ENCODE data around the gene FANCB.

The FANCB gene

DNA sequence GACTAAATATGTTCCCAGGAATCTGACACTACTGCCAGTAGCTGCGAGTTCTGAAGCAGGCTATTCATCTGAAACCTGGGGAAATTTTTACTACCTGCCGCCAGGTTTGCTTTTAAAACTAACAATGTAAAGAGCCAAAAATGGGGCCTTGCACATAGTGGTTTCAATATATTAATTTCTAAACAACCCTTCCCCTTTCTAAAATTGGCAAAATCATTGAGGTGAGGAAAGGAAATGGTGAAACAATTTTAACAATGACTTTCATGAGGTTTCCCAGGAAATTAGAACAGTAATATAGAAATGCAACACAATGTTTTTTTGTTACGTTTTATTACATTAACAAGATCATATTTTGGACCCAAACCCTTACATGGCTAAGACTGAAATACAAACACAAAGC is 21.3 kb downstream of the FANCB start:
- in situ Hi-C loops (cut with MboI; ENCODE audit: low pct_unique_long_range_greater_than_20kb, low sequenced_read_pairs), result no loop called here
- no peak for DNase-seq

DNA sequence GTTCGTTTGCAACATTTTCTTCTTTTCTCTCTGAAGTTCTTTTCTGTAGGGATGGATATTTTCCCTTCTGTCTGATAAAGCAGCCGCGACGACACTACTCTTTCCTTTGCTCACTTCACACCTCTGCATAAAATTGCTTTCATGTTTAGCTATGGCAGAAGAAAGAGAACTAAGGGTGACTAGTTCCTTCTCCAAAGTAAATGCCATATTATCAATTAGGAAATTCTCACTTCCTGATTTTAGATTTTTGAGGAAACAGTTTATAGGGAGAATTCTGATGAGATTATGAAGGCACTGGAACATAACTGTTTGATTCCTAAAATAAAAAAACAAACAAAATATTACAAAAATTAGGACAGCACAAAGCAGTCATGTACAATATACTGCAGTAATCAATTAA is 29.2 kb downstream of the FANCB start:
- in situ Hi-C loops (cut with MboI; ENCODE audit: low pct_unique_long_range_greater_than_20kb, low sequenced_read_pairs), result no loop called here
- no peak for DNase-seq

DNA sequence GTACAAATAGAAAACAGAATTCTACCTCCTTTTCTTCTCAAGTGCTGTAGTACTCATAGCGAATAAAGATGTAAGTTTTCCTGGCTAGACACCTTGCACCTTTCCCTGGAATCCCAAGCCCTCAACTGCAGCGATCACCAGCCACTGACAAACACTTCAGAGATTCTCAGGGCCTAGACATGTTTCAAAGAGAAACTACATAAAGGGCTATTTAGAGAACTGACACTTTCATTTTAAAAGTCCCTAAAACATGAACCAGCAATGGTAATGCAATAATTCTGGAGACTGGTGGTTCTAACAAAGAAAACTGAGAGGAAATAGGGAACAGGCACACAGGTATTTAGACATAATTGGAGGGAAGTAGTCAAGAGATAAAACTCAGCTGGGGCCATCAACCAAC is 35.7 kb downstream of the FANCB start:
- no peak for DNase-seq
- in situ Hi-C loops (cut with MboI; ENCODE audit: low pct_unique_long_range_greater_than_20kb, low sequenced_read_pairs), result no loop called here

- no peak for DNase-seq
- in situ Hi-C loops (cut with MboI; ENCODE audit: low pct_unique_long_range_greater_than_20kb, low sequenced_read_pairs), result no loop called here
Observed at GRCh38 chrX:14832586-14832985, 40.3 kb downstream of the FANCB start.

DNA sequence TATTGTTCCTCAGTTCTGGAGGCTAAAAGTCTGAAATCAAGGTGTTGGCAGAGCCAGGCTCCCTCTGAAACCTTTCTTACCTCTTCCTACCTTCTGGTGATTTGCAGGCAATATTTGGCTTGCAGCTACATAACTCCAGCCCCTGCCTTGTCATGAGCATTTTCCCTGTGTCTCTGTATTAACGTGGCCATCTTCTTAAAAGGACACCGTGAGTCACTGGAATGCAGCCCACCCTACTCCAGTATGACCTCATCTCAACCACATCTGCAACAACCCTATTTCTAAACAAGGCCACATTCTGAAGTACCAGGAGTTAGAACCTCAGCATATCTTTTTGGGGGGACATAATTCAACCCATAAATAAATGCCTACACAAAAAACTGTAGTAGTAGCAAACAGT is 40.7 kb downstream of the FANCB start:
- in situ Hi-C loops (cut with MboI; ENCODE audit: low pct_unique_long_range_greater_than_20kb, low sequenced_read_pairs), result no loop called here
- no peak for DNase-seq

GRCh38 chrX:14829643-14830042 is 43.2 kb downstream of the FANCB start:
- DNase-seq, result no peak
- in situ Hi-C loops (cut with MboI; ENCODE audit: low pct_unique_long_range_greater_than_20kb, low sequenced_read_pairs), result no loop called here

GRCh38 chrX:14826319-14826718 is 46.5 kb downstream of the FANCB start:
- in situ Hi-C loops (cut with MboI; ENCODE audit: low pct_unique_long_range_greater_than_20kb, low sequenced_read_pairs), result no loop called here
- no peak for DNase-seq

DNA sequence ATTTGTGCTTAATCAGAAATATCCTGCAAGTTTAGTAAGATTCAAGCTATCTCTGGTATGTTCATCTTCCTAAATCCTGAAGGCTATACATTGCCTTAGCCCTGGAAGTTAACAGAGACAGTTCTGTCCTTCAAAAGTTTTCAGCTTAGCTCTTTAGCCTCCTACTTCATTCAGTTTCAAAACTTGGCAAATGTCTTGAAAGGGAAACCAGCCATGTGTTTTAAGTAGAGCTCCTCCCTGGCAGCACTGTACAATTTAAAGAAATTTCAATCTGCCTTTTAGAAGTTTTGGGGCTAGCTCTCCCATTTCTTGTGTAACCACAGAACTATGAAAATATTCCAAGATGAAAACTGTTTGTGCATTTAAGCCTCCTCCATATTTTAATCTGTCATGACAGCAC is 47.0 kb downstream of the FANCB start:
- in situ Hi-C loops (cut with MboI; ENCODE audit: low pct_unique_long_range_greater_than_20kb, low sequenced_read_pairs), result no loop called here
- DNase-seq, result no peak

- no peak for DNase-seq
- in situ Hi-C loops (cut with MboI; ENCODE audit: low pct_unique_long_range_greater_than_20kb, low sequenced_read_pairs), result no loop called here
Observed at GRCh38 chrX:14819769-14820168, 53.1 kb downstream of the FANCB start.

GRCh38 chrX:14817571-14817970 is 55.3 kb downstream of the FANCB start:
- in situ Hi-C loops (cut with MboI; ENCODE audit: low pct_unique_long_range_greater_than_20kb, low sequenced_read_pairs), result no loop called here
- DNase-seq, result no peak

DNA sequence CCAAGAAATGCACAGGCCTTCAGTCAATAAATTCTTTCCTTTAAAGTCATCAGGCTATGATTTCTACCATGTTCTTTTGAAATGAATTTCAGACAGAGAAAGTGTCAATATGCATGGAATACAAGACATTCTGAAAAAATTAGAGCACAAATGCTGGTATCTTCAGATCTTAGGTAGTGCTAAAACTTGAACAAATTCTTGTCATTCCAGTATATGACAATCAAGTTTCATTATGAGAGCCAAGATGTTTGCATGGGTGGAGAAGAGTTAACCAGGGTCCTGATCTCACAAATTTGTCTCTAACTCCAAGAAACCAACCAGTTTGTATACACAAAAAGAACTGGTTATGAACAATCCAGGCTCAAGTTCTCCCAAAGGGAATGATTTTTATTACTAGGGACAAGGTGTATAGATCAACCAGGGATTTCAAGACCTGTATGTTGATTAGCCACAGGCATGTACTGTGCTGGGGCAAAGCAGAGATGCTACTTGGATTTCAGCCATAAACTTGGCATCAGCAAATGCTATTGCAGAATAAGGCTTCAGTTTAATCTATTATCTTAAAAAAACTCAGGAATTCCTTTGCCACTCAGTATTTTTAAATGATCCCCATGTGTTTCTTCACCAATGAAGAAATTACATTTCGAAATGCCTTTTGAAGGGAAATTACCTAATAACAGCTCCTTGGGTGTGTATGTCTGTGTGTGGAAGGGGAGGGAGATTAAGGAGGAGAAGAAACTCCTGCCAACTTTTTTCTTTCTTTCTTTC is 69.7 kb downstream of the FANCB start:
- no peak for DNase-seq
- in situ Hi-C loops (cut with MboI; ENCODE audit: low pct_unique_long_range_greater_than_20kb, low sequenced_read_pairs), result no loop called here

GRCh38 chrX:14801136-14801535 is 71.7 kb downstream of the FANCB start:
- in situ Hi-C loops (cut with MboI; ENCODE audit: low pct_unique_long_range_greater_than_20kb, low sequenced_read_pairs), result no loop called here
- no peak for DNase-seq

GRCh38 chrX:14798805-14799397 is 74.0 kb downstream of the FANCB start:
- no peak for DNase-seq
- in situ Hi-C loops (cut with MboI; ENCODE audit: low pct_unique_long_range_greater_than_20kb, low sequenced_read_pairs), result no loop called here

All from KBM-7 (cell line).